Stimulated activated CD8-positive, alpha-beta memory T cell treated with anti-CD3 and anti-CD28 coated beads, Interleukin-15, amount 100 ng/mL, for 1 hour (primary cell): ENCODE data around the gene KCNA2.
A peak's percentile ranks its signal among the peaks of the same experiment; 100 is the strongest.

ENCODE experiments used
- DNase-seq: peaks from one replicate; pipeline ENCODE4 v3.0.0-alpha.2; 2020; ENCODE audit warnings: low read depth

The KCNA2 gene

GRCh38 chr1:110566836-110567235 lies 39.3 kb downstream of the KCNA2 start:
- no peak for DNase-seq

- no peak for DNase-seq
Measured at GRCh38 chr1:110565565-110565964, 40.6 kb downstream of the KCNA2 start.

- no peak for DNase-seq
Measured at GRCh38 chr1:110563089-110563488, 43.1 kb downstream of the KCNA2 start.

GRCh38 chr1:110561596-110561995 lies 44.6 kb downstream of the KCNA2 start:
- no peak for DNase-seq

- DNase-seq = no peak
Measured at GRCh38 chr1:110559157-110559556, 47.0 kb downstream of the KCNA2 start.

GRCh38 chr1:110557481-110557880 lies 48.7 kb downstream of the KCNA2 start:
- no peak for DNase-seq

GRCh38 chr1:110556471-110556807 lies 49.7 kb downstream of the KCNA2 start:
- DNase-seq = no peak

GRCh38 chr1:110555807-110556470 lies 50.2 kb downstream of the KCNA2 start:
- DNase-seq = no peak

- peak; percentile 16 for DNase-seq
Measured at GRCh38 chr1:110554871-110555801, 51.0 kb downstream of the KCNA2 start.

GRCh38 chr1:110551278-110551809 lies 54.8 kb downstream of the KCNA2 start:
- DNase-seq = no peak

- DNase-seq = no peak
Measured at GRCh38 chr1:110549831-110550230, 56.3 kb downstream of the KCNA2 start.

- DNase-seq = no peak
Measured at GRCh38 chr1:110548381-110548780, 57.8 kb downstream of the KCNA2 start.

GRCh38 chr1:110547017-110547416 lies 59.1 kb downstream of the KCNA2 start:
- DNase-seq = no peak

GRCh38 chr1:110545492-110545891 lies 60.7 kb downstream of the KCNA2 start:
- DNase-seq = no peak

- DNase-seq = no peak
Measured at GRCh38 chr1:110544753-110545152, 61.4 kb downstream of the KCNA2 start.
